Activated CD8-positive, alpha-beta memory T cell treated with anti-CD3 and anti-CD28 coated beads, Interleukin-2, amount 50 U/mL, for 1 hour (primary cell): ENCODE results near the gene CD226.

Experiments
- DNase-seq: peaks from one replicate; pipeline ENCODE4 v3.0.0-alpha.2; 2020; ENCODE audit errors: extremely low read depth

CD226 gene

DNA sequence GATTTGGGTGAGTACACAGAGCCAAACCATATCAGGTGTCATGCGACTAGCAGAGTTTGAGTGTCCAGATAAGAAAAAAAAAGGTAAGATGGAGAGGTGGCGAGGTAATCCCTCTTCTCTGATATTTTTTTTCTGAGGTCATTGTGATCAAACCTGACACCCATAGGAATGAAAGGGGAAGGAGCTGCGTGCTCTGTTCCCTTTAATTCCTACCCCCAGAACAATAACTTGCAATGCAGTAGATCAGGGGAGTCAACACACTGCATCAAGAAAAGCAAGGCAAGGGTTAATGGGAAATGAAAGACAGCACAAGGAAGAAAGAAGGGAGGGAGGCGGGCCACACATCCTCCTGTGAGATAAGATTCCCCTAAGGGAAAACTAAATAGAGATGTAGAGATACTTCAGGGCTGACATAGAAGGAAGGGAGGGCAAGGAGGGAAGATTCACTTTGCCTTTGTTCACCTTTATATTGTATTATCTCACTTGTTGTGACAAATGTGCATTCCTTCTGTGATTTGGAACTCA lies 132.8 kb downstream of the CD226 start:
- DNase-seq, result no peak

GRCh38 chr18:69813559-69813958 lies 134.1 kb downstream of the CD226 start:
- DNase-seq, result no peak

DNA sequence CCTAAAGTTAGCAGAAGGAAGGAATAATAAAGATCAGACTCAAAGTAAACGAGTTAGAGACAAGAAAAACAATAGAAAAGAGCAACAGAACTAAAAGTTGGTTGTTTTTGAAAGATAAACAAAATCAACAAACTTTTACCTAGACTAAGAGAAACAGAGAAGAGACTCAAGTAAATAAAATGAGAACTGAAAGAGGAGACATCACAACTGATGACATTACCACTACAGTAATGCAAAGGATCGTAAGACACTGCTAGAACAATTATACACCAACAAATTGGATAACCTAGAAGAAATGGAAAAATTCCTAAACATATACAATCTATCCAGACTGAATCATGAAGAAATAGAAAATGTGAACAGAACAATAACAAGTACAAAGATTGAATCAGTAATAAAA lies 139.3 kb downstream of the CD226 start:
- no peak for DNase-seq

- no peak for DNase-seq
Observed at GRCh38 chr18:69804776-69805501, 142.7 kb downstream of the CD226 start.
